Sigmoid colon (tissue), 7 donors: Measurements from ENCODE around the gene KLHL42. TPM values are rescaled to one million over a fixed set of nuclear protein-coding genes. Genes with fewer than 3 reads are reported as not detected.
A peak's percentile ranks its signal among the peaks of the same experiment; 100 is the strongest.
"Not testable (repeated sequence)": the region's sequence is repeated elsewhere in the genome, so short reads cannot be mapped to it uniquely, and the experiment has no call there.

Experiments
- DNase-seq: peaks from one replicate; pipeline ENCODE4 v3.0.0-alpha.2; 2019
- H3K27ac ChIP-seq, 4 donors: fragments of 200-600 bp; sonication (generic); one replicate each; pipeline ENCODE4 v1.5.1; 2016 to 2019; ENCODE audit warnings: mild to moderate bottlenecking in 1 of 4
- H3K27me3 ChIP-seq, 3 donors: fragments of 200-600 bp; sonication (generic); one replicate each; pipeline ENCODE4 v1.5.1; 2019; ENCODE audit warnings: mild to moderate bottlenecking in 1 of 3
- H3K36me3 ChIP-seq, 4 donors: fragments of 200-600 bp; sonication (generic); one replicate each; pipeline ENCODE4 v1.5.1; 2016 to 2019
- H3K4me1 ChIP-seq, 4 donors: fragments of 200-600 bp; sonication (generic); one replicate each; pipeline ENCODE4 v1.5.1; 2017 to 2019
- H3K4me3 ChIP-seq, 4 donors: fragments of 200-600 bp; sonication (generic); one replicate each; pipeline ENCODE4 v1.5.1; 2017 to 2019; ENCODE audit warnings: mild to moderate bottlenecking in 2 of 4, moderate library complexity in 1 of 4
- H3K9me3 ChIP-seq, 4 donors: fragments of 200-600 bp in 3 of 4; sonication (generic) in 3 of 4; one replicate each; pipeline versions ENCODE4 v1.5.1 to v1.6.1; 2013 to 2019
- CTCF ChIP-seq, 4 experiments: fragments of 450-650 bp in 3 of 4; fragments of 200-600 bp in 1 of 4; IDR thresholded peaks; one replicate each; pipeline ENCODE4 v1.5.1; 2016 to 2019; ENCODE audit warnings: antibody characterized with exemption in 4 of 4, mild to moderate bottlenecking in 3 of 4, moderate library complexity in 2 of 4
- EP300 ChIP-seq, 4 donors: sonication (generic); formaldehyde crosslinking; IDR thresholded peaks; one replicate each; pipeline ENCODE4 v1.6.1; 2017; ENCODE audit warnings: antibody characterized with exemption in 4 of 4
- POLR2A ChIP-seq, 2 donors: fragments of 450-650 bp; IDR thresholded peaks; one replicate each; pipeline ENCODE4 v1.6.1; 2016; ENCODE audit warnings: antibody characterized with exemption in 2 of 2, mild to moderate bottlenecking in 2 of 2, moderate library complexity in 2 of 2
- POLR2AphosphoS5 ChIP-seq, 4 donors: sonication (generic); formaldehyde crosslinking; IDR thresholded peaks; one replicate each; pipeline ENCODE4 v1.6.1; 2017; ENCODE audit warnings: antibody characterized with exemption in 4 of 4
- WGBS, 2 donors: extraction: QIAGEN DNeasy Blood & Tissue Kit; methylation state at CpG; one replicate each; pipeline ENCODE4 v1.1.7; 2013; 5-methylcytosine and 5-hydroxymethylcytosine counted together
- intact Hi-C: fragments of 100-400 bp; cut with DNase I; formaldehyde crosslinking; loops from one replicate; pipeline ENCODE4 v1.15.1; 2023
- polyA plus RNA-seq, 3 donors: library from polyadenylated mRNA; stranded (reverse); fragments of 200-250 nt; gene quantifications; one replicate each; pipeline ENCODE4 v1.2.3, GENCODE V29; 2013
- total RNA-seq, 4 donors: library from RNA; depleted of rRNA; stranded (reverse); fragments of >200 nt; gene quantifications; one replicate each; pipeline ENCODE4 v1.1.0, GENCODE V29; 2016
- donor health status: healthy with polysubstance abuse.
- donor health status: Bipolar disorder and iron deficiency.
- donor health status: healthy.

Gene KLHL42
- total RNA-seq = 10 to 100 TPM; 60.7 to 78.1 (median 65.6) TPM
- 10 to 100 TPM in 1 of 3 donors, 1 to 10 TPM in 2; 3.6 to 11.1 (median 7.2) TPM for polyA plus RNA-seq

- 0% methylated on average over 92 of the region's 92 CpGs for whole genome bisulfite sequencing, 2 donors
- peak; percentile 2 to 84 (median 42) for TF ChIP-seq POLR2AphosphoS5 (IDR thresholded peaks at IDR 0.05)
- no peak for TF ChIP-seq EP300 (IDR thresholded peaks at IDR 0.05)
- TF ChIP-seq CTCF (IDR thresholded peaks at IDR 0.05) = no peak
- peak; percentile 16 to 50 for TF ChIP-seq POLR2A (IDR thresholded peaks at IDR 0.05)
- DNase-seq = peak; percentile 89
- Histone ChIP-seq H3K9me3 (no peaks in the 10 kb centered on the region), H3K4me3 (peak within 1 kb of the TSS; percentile 69 to 79 (median 71)), H3K4me1 (peaks cover 0 to 54% (median 45%) of the 10 kb centered on the region in 4 donors), H3K36me3 (no peaks in the 10 kb centered on the region), H3K27ac (peak within 1 kb of the TSS; percentile 86 to 98 (median 94)), H3K27me3 (no peaks in the 10 kb centered on the region)
- intact Hi-C loops = loop anchor here (2.0 to 5.0 kb wide), 2 partner anchors 31 to 37 kb away; no protein-coding TSS in a partner anchor
Observed at GRCh38 chr12:27779920-27780611, at the start of gene KLHL42, which contains the start of gene MANSC4. KLHL42 (plus strand) TSS chr12:27780233; CDS start chr12:27780331, 98 bp downstream. MANSC4 (minus strand) TSS chr12:27780236; CDS start chr12:27771276, 8,960 bp downstream.

- H3K4me1 ChIP-seq = no peaks in the 10 kb centered on the region
- H3K27ac ChIP-seq = no peak overlapping the region
- DNase-seq = no peak
- H3K27me3 ChIP-seq = no peaks in the 10 kb centered on the region
- TF ChIP-seq POLR2A (IDR thresholded peaks at IDR 0.05) (no peak), EP300 (IDR thresholded peaks at IDR 0.05) (no peak), POLR2AphosphoS5 (IDR thresholded peaks at IDR 0.05) (no peak), CTCF (IDR thresholded peaks at IDR 0.05) (no peak)
- 40 to 76% methylated on average over 2 of the region's 2 CpGs for WGBS, 2 donors
- H3K9me3 ChIP-seq = no peaks in the 10 kb centered on the region
- intact Hi-C loops = loop anchor here (2.0 to 10.0 kb wide), 2 partner anchors 89 to 1143 kb away; no protein-coding TSS in a partner anchor
- H3K4me3 ChIP-seq = no peak overlapping the region
- H3K36me3 ChIP-seq = peaks cover 0 to 72% (median 4%) of the 10 kb centered on the region in 4 donors
Observed at GRCh38 chr12:27732281-27732680, 47.8 kb upstream of the KLHL42 start.

- Histone ChIP-seq H3K4me1 (no peaks in the 10 kb centered on the region), H3K4me3 (no peak overlapping the region), H3K27me3 (no peaks in the 10 kb centered on the region), H3K9me3 (no peaks in the 10 kb centered on the region), H3K27ac (no peak overlapping the region), H3K36me3 (peaks cover 0 to 74% (median 4%) of the 10 kb centered on the region in 4 donors)
- WGBS, 2 donors = 32 to 55% methylated on average over 3 of the region's 3 CpGs
- DNase-seq = no peak
- TF ChIP-seq EP300 (IDR thresholded peaks at IDR 0.05) = no peak
- TF ChIP-seq POLR2AphosphoS5 (IDR thresholded peaks at IDR 0.05) = peak in 1 of 4 donors; percentile 10
- peak; percentile 53 to 75 (median 71) for TF ChIP-seq CTCF (IDR thresholded peaks at IDR 0.05)
- intact Hi-C loops = loop anchor here (1.0 to 10.0 kb wide), 3 partner anchors 88 to 1142 kb away; no protein-coding TSS in a partner anchor
Observed at GRCh38 chr12:27733052-27733656, 46.9 kb upstream of the KLHL42 start.

- no peaks in the 10 kb centered on the region for H3K9me3 ChIP-seq
- no peaks in the 10 kb centered on the region for H3K4me1 ChIP-seq
- H3K27me3 ChIP-seq = no peaks in the 10 kb centered on the region
- WGBS, 2 donors = 88 to 98% methylated on average over 1 of the region's 1 CpG
- DNase-seq = no peak
- H3K36me3 ChIP-seq = peaks cover 0 to 80% (median 4%) of the 10 kb centered on the region in 4 donors
- no peak overlapping the region for H3K27ac ChIP-seq
- no peak overlapping the region for H3K4me3 ChIP-seq
- TF ChIP-seq EP300 (IDR thresholded peaks at IDR 0.05) = no peak
- TF ChIP-seq CTCF (IDR thresholded peaks at IDR 0.05) = no peak
- TF ChIP-seq POLR2A (IDR thresholded peaks at IDR 0.05) = no peak
- TF ChIP-seq POLR2AphosphoS5 (IDR thresholded peaks at IDR 0.05) = no peak
- intact Hi-C loops = loop anchor here (1.0 to 10.0 kb wide), 3 partner anchors 87 to 1141 kb away; no protein-coding TSS in a partner anchor
Observed at GRCh38 chr12:27733791-27734190, 46.2 kb upstream of the KLHL42 start.

GRCh38 chr12:27734321-27734720, 45.7 kb upstream of the KLHL42 start:
- H3K27ac ChIP-seq, H3K27me3 ChIP-seq, H3K9me3 ChIP-seq, H3K4me1 ChIP-seq, DNase-seq, H3K4me3 ChIP-seq: not testable (repeated sequence)
- H3K36me3 ChIP-seq = peaks cover 0 to 81% (median 4%) of the 10 kb centered on the region in 4 donors
- intact Hi-C loops = loop anchor here (10.0 kb wide), 1 partner anchor 1140 kb away; no protein-coding TSS in a partner anchor
- WGBS, 2 donors = 94 to 96% methylated on average over 9 of the region's 9 CpGs
